ENCODE measurements around the gene CELA3A.
"Not testable (repeated sequence)": the region's sequence is repeated elsewhere in the genome, so short reads cannot be mapped to it uniquely, and the experiment has no call there.

CELA3A gene, protein sequence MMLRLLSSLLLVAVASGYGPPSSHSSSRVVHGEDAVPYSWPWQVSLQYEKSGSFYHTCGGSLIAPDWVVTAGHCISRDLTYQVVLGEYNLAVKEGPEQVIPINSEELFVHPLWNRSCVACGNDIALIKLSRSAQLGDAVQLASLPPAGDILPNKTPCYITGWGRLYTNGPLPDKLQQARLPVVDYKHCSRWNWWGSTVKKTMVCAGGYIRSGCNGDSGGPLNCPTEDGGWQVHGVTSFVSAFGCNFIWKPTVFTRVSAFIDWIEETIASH

DNA sequence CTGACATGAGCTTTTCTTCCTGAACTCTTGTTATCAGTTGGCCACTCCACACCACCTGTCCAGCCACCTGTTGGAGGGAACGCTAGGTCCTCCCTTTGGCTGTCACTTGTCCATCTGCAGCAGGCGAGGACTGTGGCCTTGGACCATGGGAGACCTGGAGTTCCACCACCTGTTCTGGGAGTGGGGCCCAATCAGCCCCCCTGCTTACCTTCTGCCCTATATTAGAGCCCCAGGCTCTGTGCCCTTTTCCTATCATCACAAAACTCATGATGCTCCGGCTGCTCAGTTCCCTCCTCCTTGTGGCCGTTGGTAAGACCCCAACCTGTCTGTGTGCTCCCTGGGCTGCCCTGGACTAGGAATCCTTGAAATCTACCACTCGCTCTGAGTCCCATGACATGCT, at the start of gene CELA3A:
Gene CELA3A (plus strand): TSS at position 249 of the 400 bp plus-strand sequence. CDS start 18 bp downstream, at position 267.
- DNase-seq = no peak

- no peak for DNase-seq
Observed at GRCh38 chr1:21952786-21953520, 48.5 kb upstream of the CELA3A start.

GRCh38 chr1:21955058-21955457, 46.4 kb upstream of the CELA3A start:
- no peak for DNase-seq

- DNase-seq = no peak
Observed at GRCh38 chr1:21955501-21956281, 45.8 kb upstream of the CELA3A start.

- DNase-seq = peak; percentile 74
Observed at GRCh38 chr1:21956720-21957552, 44.5 kb upstream of the CELA3A start.

GRCh38 chr1:21961337-21961736, 40.1 kb upstream of the CELA3A start:
- DNase-seq = no peak

GRCh38 chr1:21961799-21962198, 39.7 kb upstream of the CELA3A start:
- DNase-seq = no peak

GRCh38 chr1:21963477-21964217, 37.8 kb upstream of the CELA3A start:
- peak; percentile 71 for DNase-seq

DNA sequence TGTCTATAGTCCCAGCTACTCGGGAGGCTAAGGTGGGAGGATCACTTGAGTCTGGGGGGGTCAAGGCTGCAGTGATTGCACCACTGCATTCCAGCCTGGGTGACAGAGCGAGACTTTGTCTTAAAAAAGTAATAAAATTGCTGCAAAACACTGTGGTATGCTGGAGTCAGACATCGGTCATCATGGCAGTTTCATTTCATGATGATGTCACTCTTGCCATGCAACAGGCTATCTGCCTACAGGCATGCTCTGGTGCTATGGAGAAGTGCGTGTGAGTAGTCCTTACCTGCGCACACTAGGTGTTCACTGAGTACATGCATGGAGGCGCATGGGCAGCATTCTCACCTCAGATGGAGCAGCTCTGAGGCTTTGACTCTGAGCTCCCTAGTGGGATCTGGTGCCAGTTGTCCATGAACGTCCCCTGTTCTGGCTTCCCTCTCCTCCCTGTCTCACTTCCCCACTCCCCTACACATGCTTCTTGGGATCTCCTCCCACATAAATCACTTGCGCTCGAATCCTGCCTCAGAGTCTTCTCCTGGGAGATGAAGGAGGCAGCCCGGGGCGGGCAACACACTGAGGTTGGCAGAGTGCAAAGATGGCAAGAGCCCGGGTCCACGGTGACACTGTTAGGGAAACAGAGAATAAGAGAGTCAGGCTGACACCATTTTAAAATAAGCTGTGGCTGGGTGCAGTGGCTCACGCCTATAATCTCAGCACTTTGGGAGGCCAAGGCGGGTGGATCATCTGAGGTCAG, 35.0 kb upstream of the CELA3A start:
- DNase-seq = no peak

GRCh38 chr1:21967216-21967615, 34.2 kb upstream of the CELA3A start:
- DNase-seq = not testable (repeated sequence)

- not testable (repeated sequence) for DNase-seq
Observed at GRCh38 chr1:21969066-21969465, 32.4 kb upstream of the CELA3A start.

DNA sequence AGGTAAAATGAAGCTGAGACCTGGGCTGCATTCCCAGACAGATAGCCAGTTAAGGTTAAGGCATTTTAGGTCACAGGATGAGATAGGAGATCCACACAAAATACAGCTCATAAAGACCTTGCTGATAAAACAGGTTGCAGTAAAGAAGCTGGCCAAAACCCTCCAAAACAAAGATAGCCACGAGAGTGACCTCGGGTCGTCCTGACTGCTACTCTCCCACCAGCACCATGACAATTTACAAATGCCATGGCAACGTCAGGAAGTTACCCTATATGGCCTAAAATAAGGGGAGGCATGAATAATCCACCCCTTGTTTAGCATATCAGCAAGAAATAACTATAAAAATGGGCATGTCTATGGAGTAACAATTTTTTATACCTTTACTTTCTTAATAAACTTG, 30.9 kb upstream of the CELA3A start:
- DNase-seq = not testable (repeated sequence)

- not testable (repeated sequence) for DNase-seq
Observed at GRCh38 chr1:21972973-21973441, 28.4 kb upstream of the CELA3A start.

DNA sequence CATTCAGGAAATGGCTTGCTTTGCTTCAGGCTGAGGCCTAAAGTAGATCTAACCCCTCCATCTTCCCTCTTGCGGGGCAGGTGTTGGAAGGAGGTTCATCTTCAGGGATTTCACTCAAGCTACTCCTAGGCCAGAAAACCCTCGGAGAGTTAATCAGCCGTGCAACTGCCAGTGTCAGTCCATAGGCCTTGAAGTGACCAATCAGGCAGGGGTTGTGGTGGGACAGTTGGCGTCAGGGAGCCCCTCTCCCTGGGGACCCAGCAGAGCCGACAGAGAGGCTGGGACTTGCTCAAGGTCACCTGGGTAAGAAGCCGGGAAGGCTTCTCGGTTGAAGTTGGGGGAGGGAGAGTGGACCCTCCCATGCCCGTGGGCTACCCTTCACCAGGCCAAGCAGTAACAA, 27.5 kb upstream of the CELA3A start:
- DNase-seq = not testable (repeated sequence)

DNA sequence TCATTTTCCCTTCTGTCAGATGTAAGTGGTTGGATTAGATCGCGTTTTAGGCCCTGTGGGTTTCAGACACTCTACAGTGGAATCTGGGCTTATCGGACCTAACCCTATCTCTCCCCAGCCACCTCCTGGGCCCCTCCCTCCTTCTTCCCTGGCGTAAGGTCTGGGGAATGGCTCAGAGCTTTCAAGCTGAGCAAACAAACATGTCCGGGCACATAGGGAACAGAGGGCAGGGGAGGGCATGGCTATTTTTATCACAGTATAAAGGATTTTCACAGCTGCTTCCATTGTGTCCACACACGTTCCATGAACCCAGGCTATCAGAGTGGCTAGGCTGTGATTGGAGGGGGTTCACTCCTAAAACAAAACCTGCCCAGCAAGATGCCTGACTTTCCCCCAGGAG, 26.8 kb upstream of the CELA3A start:
- DNase-seq = not testable (repeated sequence)

GRCh38 chr1:21975296-21975695, 26.2 kb upstream of the CELA3A start:
- not testable (repeated sequence) for DNase-seq

DNA sequence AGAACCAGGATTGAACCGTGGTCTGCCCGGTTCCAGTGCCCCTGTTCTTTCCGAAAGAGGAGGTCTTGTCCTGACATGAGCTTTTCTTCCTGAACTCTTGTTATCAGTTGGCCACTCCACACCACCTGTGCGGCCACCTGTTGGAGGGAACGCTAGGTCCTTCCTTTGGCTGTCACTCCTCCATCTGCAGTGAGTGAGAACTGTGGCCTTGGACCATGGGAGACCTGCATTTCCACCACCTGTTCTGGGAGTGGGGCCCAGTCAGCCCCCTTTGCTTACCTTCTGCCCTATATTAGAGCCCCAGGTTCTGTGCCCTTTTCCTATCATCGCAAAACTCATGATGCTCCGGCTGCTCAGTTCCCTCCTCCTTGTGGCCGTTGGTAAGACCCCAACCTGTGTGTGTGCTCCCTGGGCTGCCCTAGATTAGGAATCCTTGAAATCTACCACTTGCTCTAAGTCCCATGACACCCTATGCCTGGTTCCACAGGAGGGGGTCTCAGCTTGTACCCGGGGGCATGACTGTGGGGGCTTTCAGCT, 24.7 kb upstream of the CELA3A start, which contains the start of gene CELA3B:
Gene CELA3B (plus strand): TSS at position 320 of the 537 bp plus-strand sequence. CDS start 18 bp downstream, at position 338.
- not testable (repeated sequence) for DNase-seq

DNA sequence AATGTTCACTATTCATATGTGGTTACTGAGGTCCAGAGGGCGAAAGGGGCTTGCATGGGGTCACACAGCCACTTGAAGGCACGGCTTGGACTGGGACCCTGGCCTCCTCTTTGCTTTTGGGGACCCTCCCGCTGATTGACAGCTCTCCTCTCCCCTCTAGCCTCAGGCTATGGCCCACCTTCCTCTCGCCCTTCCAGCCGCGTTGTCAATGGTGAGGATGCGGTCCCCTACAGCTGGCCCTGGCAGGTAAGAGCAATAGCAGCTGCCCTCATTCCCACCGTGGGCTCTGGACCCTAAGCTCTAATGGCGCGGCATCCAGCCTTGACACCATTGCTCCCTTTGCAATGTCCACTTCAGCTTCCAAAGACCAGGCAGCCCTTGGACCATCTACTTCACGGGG, 23.2 kb upstream of the CELA3A start:
- not testable (repeated sequence) for DNase-seq

DNA sequence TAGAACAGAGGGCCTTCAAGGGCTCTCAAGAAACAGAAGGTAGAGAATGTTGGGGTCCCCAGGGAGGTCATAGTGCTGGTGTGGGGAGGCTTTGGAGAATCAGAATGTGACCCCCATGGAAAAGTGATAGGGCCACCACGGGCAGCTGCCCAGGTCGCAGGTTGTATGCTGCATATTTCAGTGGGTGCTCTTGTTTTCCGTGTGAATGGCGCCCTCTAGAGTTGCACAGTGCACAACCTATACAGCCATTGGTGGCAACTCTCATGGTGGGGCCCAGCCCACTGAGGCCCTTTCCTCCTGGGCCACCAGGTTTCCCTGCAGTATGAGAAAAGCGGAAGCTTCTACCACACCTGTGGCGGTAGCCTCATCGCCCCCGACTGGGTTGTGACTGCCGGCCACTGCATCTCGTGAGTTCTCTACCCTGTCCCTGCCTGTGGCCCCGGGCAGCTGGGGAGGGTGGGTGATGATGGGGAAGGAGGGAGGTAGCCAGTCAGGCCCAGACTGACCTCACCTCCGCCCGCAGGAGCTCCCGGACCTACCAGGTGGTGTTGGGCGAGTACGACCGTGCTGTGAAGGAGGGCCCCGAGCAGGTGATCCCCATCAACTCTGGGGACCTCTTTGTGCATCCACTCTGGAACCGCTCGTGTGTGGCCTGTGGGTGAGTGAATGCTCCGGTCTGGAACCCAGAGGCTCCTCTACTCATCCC, 20.8 kb upstream of the CELA3A start:
- DNase-seq = not testable (repeated sequence)

DNA sequence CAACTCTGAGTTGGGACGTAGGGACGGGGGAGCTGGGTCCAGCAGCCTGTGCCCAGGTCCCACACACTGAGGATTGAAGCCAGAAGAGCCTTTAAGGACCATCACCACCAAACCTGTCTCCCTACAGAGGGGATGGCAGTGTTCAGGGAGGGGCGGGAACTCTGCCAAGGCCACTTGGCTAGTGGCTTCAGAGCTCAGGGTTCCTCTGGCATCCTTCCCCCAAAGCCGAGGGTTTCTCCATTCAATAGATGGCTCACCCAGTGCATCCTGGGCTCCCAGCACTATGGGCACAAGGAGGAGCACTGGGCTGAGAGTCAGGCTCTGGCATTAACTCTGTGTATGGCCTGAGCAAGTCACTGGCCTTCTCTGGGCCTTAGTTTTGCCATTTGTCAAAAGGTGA, 20.2 kb upstream of the CELA3A start:
- not testable (repeated sequence) for DNase-seq
